Measurements from ENCODE around the gene CSRNP3.

The CSRNP3 gene

DNA sequence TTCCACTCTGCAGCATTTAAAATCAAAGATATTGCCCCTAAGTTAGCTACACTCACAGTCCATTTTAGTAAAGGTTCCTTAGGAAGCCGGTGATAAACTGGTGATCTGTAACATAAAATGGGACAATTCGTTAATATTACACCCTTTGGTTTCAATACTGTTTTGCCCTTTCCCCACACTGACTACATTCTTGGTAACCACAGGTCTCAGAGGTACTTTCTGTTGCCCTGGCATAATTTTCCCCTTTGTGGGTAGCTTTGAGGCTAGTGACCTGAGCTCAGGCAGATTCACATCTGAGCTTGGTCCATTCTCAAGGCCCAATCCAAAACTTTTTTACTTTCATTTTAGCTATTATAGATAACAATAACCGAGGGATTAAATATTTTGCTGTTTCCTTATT, 32.9 kb upstream of the CSRNP3 start:
- Histone ChIP-seq H3K4me3 (ENCODE audit: low read depth, low read length) (no peak overlapping the region), H3K27ac (ENCODE audit: low read depth, low read length) (no peak overlapping the region), H2AFZ (ENCODE audit: low read length, unreplicated experiment) (peak overlapping the region; percentile 41), H3K27me3 (ENCODE audit: insufficient read depth, low read length) (no peaks in the 10 kb centered on the region), H3K4me1 (ENCODE audit: control insufficient read depth, insufficient read depth, low read length, unreplicated experiment) (no peaks in the 10 kb centered on the region), H3K79me2 (ENCODE audit: control insufficient read depth, insufficient read depth, low read length, unreplicated experiment) (no peaks in the 10 kb centered on the region), H3K36me3 (ENCODE audit: insufficient read depth, low read length) (no peaks in the 10 kb centered on the region)

DNA sequence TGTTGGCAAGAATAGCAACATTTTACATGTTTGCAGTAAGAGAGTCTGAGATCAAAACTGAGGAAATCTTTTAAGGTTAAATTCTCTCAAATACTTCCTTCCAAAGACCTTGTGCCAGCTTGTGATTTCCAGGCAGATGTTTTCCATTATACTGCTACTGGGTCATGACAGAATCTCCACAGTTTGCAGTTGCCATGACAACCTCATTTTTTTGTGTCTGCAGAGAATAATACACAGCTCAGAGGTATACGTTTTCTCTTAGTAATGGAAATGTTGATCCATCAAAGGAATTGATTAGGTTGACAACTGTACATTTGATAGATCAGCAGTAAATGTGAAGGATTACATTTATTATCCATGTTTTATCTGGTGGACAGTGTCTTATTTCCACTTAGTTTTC, 29.1 kb upstream of the CSRNP3 start:
- Histone ChIP-seq H3K36me3 (ENCODE audit: insufficient read depth, low read length) (no peaks in the 10 kb centered on the region), H3K79me2 (ENCODE audit: control insufficient read depth, insufficient read depth, low read length, unreplicated experiment) (no peaks in the 10 kb centered on the region), H2AFZ (ENCODE audit: low read length, unreplicated experiment) (no peak overlapping the region), H3K27ac (ENCODE audit: low read depth, low read length) (no peak overlapping the region), H3K4me3 (ENCODE audit: low read depth, low read length) (no peak overlapping the region), H3K4me1 (ENCODE audit: control insufficient read depth, insufficient read depth, low read length, unreplicated experiment) (no peaks in the 10 kb centered on the region), H3K27me3 (ENCODE audit: insufficient read depth, low read length) (no peaks in the 10 kb centered on the region)

DNA sequence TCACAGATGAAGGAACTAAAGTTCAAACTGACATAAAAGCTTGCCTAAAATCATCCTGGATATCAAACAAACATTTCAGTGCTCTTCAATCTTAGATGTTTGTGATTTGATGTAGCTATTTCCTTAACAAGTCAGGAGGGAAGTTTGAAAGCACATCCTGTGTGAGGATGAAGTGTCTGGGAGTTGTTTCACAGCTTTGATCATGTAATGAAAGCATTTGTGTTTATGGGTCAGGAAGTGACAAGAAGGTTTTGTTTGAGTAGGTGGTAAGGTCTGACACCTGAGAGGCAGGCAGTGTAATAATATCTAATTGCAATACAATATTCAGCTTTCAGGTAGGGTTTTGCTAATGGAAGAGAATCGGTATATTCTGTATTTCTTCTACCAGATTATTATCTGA, 26.0 kb upstream of the CSRNP3 start:
- no peaks in the 10 kb centered on the region for H3K27me3 ChIP-seq (ENCODE audit: insufficient read depth, low read length)
- no peak overlapping the region for H3K4me3 ChIP-seq (ENCODE audit: low read depth, low read length)
- no peak overlapping the region for H3K27ac ChIP-seq (ENCODE audit: low read depth, low read length)
- no peaks in the 10 kb centered on the region for H3K4me1 ChIP-seq (ENCODE audit: control insufficient read depth, insufficient read depth, low read length, unreplicated experiment)
- H2AFZ ChIP-seq (ENCODE audit: low read length, unreplicated experiment), result no peak overlapping the region
- H3K79me2 ChIP-seq (ENCODE audit: control insufficient read depth, insufficient read depth, low read length, unreplicated experiment), result no peaks in the 10 kb centered on the region
- no peaks in the 10 kb centered on the region for H3K36me3 ChIP-seq (ENCODE audit: insufficient read depth, low read length)

DNA sequence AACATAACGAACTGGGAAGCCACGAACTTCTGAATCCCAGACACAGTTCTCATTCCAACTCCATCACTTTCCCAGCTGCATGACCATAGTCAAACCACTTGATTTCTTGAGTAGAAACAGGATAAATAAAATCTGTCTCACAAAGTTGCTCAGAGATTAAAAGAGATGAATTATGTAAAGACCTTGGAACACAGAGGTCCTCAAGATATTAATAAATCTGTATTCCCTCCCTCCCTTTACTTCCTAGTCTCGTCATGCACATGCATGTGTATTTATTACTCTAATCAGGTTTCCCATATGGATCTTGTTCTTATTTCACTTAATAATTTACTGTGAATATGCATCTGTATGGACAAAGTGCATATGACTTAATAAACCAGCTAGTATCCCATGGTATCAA, 21.1 kb upstream of the CSRNP3 start:
- H3K27me3 ChIP-seq (ENCODE audit: insufficient read depth, low read length), result no peaks in the 10 kb centered on the region
- no peaks in the 10 kb centered on the region for H3K36me3 ChIP-seq (ENCODE audit: insufficient read depth, low read length)
- no peak overlapping the region for H3K4me3 ChIP-seq (ENCODE audit: low read depth, low read length)
- no peak overlapping the region for H3K27ac ChIP-seq (ENCODE audit: low read depth, low read length)
- H3K79me2 ChIP-seq (ENCODE audit: control insufficient read depth, insufficient read depth, low read length, unreplicated experiment), result no peaks in the 10 kb centered on the region
- H3K4me1 ChIP-seq (ENCODE audit: control insufficient read depth, insufficient read depth, low read length, unreplicated experiment), result no peaks in the 10 kb centered on the region
- H2AFZ ChIP-seq (ENCODE audit: low read length, unreplicated experiment), result no peak overlapping the region

DNA sequence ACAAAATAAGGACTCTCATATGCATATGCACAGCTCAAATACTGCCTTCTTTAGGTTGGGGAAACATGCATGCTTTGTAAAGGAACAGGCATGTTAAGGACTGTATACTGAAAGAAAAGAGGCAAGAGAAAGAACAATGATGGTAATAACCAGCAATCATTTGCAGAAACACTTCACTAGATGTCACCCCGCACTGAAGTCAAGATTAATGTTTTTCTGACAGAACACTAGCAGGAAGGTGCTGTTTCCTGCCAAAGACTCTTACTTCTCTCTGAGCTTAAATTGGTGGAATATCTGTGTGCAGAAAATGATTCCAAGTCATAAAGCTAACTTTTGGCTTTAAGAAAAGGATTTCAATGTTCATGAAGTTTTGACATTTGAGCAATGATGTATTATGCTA, 19.3 kb upstream of the CSRNP3 start:
- no peaks in the 10 kb centered on the region for H3K79me2 ChIP-seq (ENCODE audit: control insufficient read depth, insufficient read depth, low read length, unreplicated experiment)
- H3K27me3 ChIP-seq (ENCODE audit: insufficient read depth, low read length), result no peaks in the 10 kb centered on the region
- H3K4me1 ChIP-seq (ENCODE audit: control insufficient read depth, insufficient read depth, low read length, unreplicated experiment), result no peaks in the 10 kb centered on the region
- no peak overlapping the region for H2AFZ ChIP-seq (ENCODE audit: low read length, unreplicated experiment)
- no peaks in the 10 kb centered on the region for H3K36me3 ChIP-seq (ENCODE audit: insufficient read depth, low read length)
- no peak overlapping the region for H3K27ac ChIP-seq (ENCODE audit: low read depth, low read length)
- no peak overlapping the region for H3K4me3 ChIP-seq (ENCODE audit: low read depth, low read length)

DNA sequence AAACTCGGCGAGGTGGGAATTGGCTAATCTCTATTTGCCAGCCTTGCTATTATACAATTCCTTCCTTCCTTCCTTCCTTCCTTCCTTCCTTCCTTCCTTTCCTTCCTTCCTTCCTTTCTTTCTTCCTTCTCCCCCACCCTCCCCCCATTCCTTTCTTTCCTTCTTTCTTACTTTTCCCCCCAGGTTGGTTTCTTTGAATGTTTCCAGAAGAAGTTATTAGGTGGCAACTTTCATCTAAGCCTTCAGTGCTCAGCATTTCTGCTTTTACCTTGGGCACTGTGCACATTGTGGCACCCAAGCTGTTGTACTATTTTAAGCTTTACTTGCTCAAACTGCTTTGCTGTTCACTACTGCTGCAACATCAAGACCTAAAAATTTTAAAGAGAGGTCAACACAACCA, 17.2 kb upstream of the CSRNP3 start:
- Histone ChIP-seq H3K79me2 (ENCODE audit: control insufficient read depth, insufficient read depth, low read length, unreplicated experiment) (no peaks in the 10 kb centered on the region), H3K27ac (ENCODE audit: low read depth, low read length) (no peak overlapping the region), H3K36me3 (ENCODE audit: insufficient read depth, low read length) (no peaks in the 10 kb centered on the region), H3K4me1 (ENCODE audit: control insufficient read depth, insufficient read depth, low read length, unreplicated experiment) (no peaks in the 10 kb centered on the region), H2AFZ (ENCODE audit: low read length, unreplicated experiment) (no peak overlapping the region), H3K27me3 (ENCODE audit: insufficient read depth, low read length) (no peaks in the 10 kb centered on the region), H3K4me3 (ENCODE audit: low read depth, low read length) (no peak overlapping the region)

DNA sequence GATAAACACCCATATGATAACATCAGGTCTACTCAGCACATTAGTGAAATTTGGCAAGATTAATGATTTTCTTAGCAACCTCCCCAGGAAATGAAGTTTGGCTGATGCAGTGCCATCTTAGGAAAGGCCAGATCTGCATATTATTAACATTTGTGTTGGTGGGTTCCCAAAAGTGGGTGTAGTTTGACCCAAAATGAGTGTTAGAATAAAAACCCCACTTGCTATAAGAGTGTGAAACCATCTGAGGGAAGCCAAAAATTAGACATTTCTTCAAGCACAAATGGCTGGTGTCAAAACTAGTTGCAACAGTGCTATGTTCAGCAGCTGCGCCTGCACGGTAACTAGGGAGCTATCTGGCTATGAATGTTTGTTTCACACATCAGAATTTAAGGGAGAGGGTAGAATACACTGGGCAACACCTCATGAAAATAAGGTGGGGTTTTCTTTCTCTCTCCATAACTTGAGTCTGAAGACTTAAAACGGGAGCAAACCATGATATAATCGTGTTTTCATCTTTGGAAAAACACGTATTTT, 15.9 kb upstream of the CSRNP3 start:
- Histone ChIP-seq H3K27me3 (ENCODE audit: insufficient read depth, low read length) (no peaks in the 10 kb centered on the region), H3K79me2 (ENCODE audit: control insufficient read depth, insufficient read depth, low read length, unreplicated experiment) (no peaks in the 10 kb centered on the region), H3K27ac (ENCODE audit: low read depth, low read length) (no peak overlapping the region), H2AFZ (ENCODE audit: low read length, unreplicated experiment) (no peak overlapping the region), H3K4me3 (ENCODE audit: low read depth, low read length) (no peak overlapping the region), H3K36me3 (ENCODE audit: insufficient read depth, low read length) (no peaks in the 10 kb centered on the region), H3K4me1 (ENCODE audit: control insufficient read depth, insufficient read depth, low read length, unreplicated experiment) (no peaks in the 10 kb centered on the region)

DNA sequence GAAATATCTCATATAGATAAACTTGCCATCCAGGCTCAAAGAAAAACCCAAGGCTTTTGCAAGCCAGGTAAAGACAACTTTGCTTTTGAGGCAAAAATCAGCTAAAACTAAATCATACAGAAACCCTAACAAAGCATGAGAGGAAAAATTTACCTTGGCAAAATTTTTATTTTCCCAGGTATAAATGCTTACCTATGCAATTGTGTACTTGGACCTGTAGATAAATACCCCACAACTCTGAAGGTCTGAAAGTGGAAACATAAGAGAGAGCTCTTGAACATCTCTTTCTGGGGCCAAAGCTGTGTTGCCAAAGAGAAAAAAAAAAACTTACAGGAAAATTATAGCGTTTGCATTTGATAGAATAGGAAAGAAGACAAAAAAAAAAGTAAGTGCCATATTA, 14.6 kb upstream of the CSRNP3 start:
- no peaks in the 10 kb centered on the region for H3K4me1 ChIP-seq (ENCODE audit: control insufficient read depth, insufficient read depth, low read length, unreplicated experiment)
- no peaks in the 10 kb centered on the region for H3K27me3 ChIP-seq (ENCODE audit: insufficient read depth, low read length)
- H3K27ac ChIP-seq (ENCODE audit: low read depth, low read length), result no peak overlapping the region
- H3K4me3 ChIP-seq (ENCODE audit: low read depth, low read length), result no peak overlapping the region
- H3K79me2 ChIP-seq (ENCODE audit: control insufficient read depth, insufficient read depth, low read length, unreplicated experiment), result no peaks in the 10 kb centered on the region
- no peak overlapping the region for H2AFZ ChIP-seq (ENCODE audit: low read length, unreplicated experiment)
- H3K36me3 ChIP-seq (ENCODE audit: insufficient read depth, low read length), result no peaks in the 10 kb centered on the region

DNA sequence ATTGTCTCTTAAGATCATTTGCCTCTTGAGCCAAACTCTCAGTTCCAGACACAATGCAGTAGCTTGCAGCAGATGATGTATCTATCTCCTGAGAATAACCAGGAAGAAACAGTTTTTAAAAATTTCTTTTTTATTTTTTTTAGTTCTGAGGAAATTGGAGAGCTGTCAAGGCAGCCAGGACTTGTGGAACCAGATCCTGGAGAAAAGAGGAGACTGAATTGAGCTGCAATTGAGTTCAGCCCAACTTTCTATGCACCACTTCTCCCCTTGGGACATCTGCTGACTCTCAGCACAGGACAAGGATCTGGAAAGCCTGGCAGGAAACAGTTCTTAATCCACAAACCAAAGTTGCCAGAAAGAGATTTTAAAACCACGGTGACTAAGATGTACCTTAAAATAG, 13.5 kb upstream of the CSRNP3 start:
- no peaks in the 10 kb centered on the region for H3K27me3 ChIP-seq (ENCODE audit: insufficient read depth, low read length)
- no peak overlapping the region for H3K4me3 ChIP-seq (ENCODE audit: low read depth, low read length)
- no peaks in the 10 kb centered on the region for H3K4me1 ChIP-seq (ENCODE audit: control insufficient read depth, insufficient read depth, low read length, unreplicated experiment)
- H3K27ac ChIP-seq (ENCODE audit: low read depth, low read length), result no peak overlapping the region
- no peaks in the 10 kb centered on the region for H3K79me2 ChIP-seq (ENCODE audit: control insufficient read depth, insufficient read depth, low read length, unreplicated experiment)
- no peaks in the 10 kb centered on the region for H3K36me3 ChIP-seq (ENCODE audit: insufficient read depth, low read length)
- H2AFZ ChIP-seq (ENCODE audit: low read length, unreplicated experiment), result no peak overlapping the region

DNA sequence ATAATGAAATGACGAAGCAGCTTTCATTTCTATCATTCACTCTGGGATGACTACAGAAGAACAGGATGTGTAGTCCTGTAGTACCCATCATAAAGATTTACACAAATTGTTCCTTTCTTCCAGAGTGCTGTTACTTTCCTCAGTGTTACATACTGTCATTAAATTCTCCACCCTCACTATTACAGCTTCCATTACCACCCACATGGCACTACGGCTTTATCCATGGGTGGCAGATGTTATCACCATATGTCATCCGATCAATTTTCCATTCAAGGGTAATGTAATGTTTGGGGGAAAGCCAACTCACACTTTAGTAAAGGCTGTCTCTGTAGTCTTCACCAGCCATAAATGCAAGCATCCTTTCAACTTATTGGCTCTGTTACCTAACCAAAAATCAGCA, 7.1 kb upstream of the CSRNP3 start:
- no peaks in the 10 kb centered on the region for H3K79me2 ChIP-seq (ENCODE audit: control insufficient read depth, insufficient read depth, low read length, unreplicated experiment)
- H3K36me3 ChIP-seq (ENCODE audit: insufficient read depth, low read length), result no peaks in the 10 kb centered on the region
- no peaks in the 10 kb centered on the region for H3K4me1 ChIP-seq (ENCODE audit: control insufficient read depth, insufficient read depth, low read length, unreplicated experiment)
- no peak overlapping the region for H3K4me3 ChIP-seq (ENCODE audit: low read depth, low read length)
- no peaks in the 10 kb centered on the region for H3K27me3 ChIP-seq (ENCODE audit: insufficient read depth, low read length)
- no peak overlapping the region for H3K27ac ChIP-seq (ENCODE audit: low read depth, low read length)
- no peak overlapping the region for H2AFZ ChIP-seq (ENCODE audit: low read length, unreplicated experiment)

DNA sequence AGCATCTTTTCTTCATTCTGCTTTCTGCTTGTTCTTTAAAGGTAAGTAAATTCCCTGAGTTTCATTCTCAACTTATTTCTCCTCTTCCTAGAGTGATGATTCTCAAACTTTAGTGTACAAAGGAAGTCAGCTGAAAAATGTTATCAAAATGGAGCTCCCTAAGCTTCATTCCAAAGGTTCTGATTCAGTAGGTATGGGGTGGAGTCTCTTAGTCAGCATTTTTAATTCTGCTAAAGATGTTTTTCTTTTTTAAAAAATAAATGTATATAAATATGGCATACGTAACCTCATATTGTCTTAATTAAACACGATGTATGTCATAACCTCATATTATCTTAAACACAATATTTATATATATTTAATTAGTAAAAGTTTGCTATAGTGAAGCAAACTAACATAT, 3.1 kb upstream of the CSRNP3 start:
- Histone ChIP-seq H3K36me3 (ENCODE audit: insufficient read depth, low read length) (no peaks in the 10 kb centered on the region), H3K4me3 (ENCODE audit: low read depth, low read length) (no peak overlapping the region), H3K4me1 (ENCODE audit: control insufficient read depth, insufficient read depth, low read length, unreplicated experiment) (peaks cover 4% of the 10 kb centered on the region), H3K27me3 (ENCODE audit: insufficient read depth, low read length) (no peaks in the 10 kb centered on the region), H3K79me2 (ENCODE audit: control insufficient read depth, insufficient read depth, low read length, unreplicated experiment) (no peaks in the 10 kb centered on the region), H2AFZ (ENCODE audit: low read length, unreplicated experiment) (no peak overlapping the region), H3K27ac (ENCODE audit: low read depth, low read length) (no peak overlapping the region)
